Measurements from ENCODE around the gene ALKBH6. TPM values are rescaled to one million over a fixed set of nuclear protein-coding genes. Genes with fewer than 3 reads are reported as not detected.

ALKBH6 gene
- total and polyA plus RNA-seq, 2 of the 13 experiments (the other 11 are each of a cell fraction or from before 2014, with no cell fraction given) = 13.7 to 18.1 TPM

GRCh38 chr19:36054733-36055686 lies 41.0 kb upstream of the ALKBH6 start, which contains the start of gene WDR62 (continued):
- TF ChIP-seq HINFP (CRISPR knock-in tag; IDR thresholded peaks at IDR 0.05; ENCODE audit: low read depth) (no peak), ZNF160 (CRISPR knock-in tag; IDR thresholded peaks at IDR 0.05) (no peak), ZNF720 (CRISPR knock-in tag; IDR thresholded peaks at IDR 0.05) (no peak), NFATC3 (CRISPR knock-in tag; IDR thresholded peaks at IDR 0.05) (no peak), ZNF546 (CRISPR knock-in tag; conservative IDR thresholded peaks at IDR 0.05) (no peak), ZNF605 (CRISPR knock-in tag; IDR thresholded peaks at IDR 0.05) (no peak), RBFOX2 (IDR thresholded peaks at IDR 0.05; ENCODE audit: low read depth, low read length) (0 out of 2 replicates have a peak, but pooled peaks have one; percentile 56), ZNF660 (CRISPR knock-in tag; IDR thresholded peaks at IDR 0.05; ENCODE audit: borderline replicate concordance, low read depth) (no peak), CBX5 (CRISPR knock-in tag; IDR thresholded peaks at IDR 0.05; ENCODE audit: borderline replicate concordance) (no peak), ZNF484 (CRISPR knock-in tag; IDR thresholded peaks at IDR 0.05; ENCODE audit: borderline replicate concordance, low read depth) (no peak), ZNF781 (CRISPR knock-in tag; IDR thresholded peaks at IDR 0.05; ENCODE audit: borderline replicate concordance, not compliant biosample characterization) (no peak), REST (IDR thresholded peaks at IDR 0.05; ENCODE audit: borderline replicate concordance in 1 of 2, low read depth in 1 of 2, low read length in 2 of 2) (no peak), ZNF383 (CRISPR knock-in tag; IDR thresholded peaks at IDR 0.05; ENCODE audit: borderline replicate concordance) (no peak), DDIT3 (CRISPR knock-in tag; IDR thresholded peaks at IDR 0.05) (no peak), ZFAT (CRISPR knock-in tag; conservative IDR thresholded peaks at IDR 0.05) (0 out of 2 replicates have a peak, but pooled peaks have one; percentile 51), ZC3H13 (CRISPR knock-in tag; IDR thresholded peaks at IDR 0.05) (peak; percentile 74), CREB3 (CRISPR knock-in tag; IDR thresholded peaks at IDR 0.05) (no peak), ZNF768 (CRISPR knock-in tag; IDR thresholded peaks at IDR 0.05) (peak; percentile 64; the same call in 1 of the 2 replicates), ZNF430 (CRISPR knock-in tag; IDR thresholded peaks at IDR 0.05) (no peak), ZNF761 (CRISPR knock-in tag; conservative IDR thresholded peaks at IDR 0.05) (no peak; the same call in 1 of the 2 replicates), TBL1XR1 (IDR thresholded peaks at IDR 0.05; ENCODE audit: borderline replicate concordance, low read length, partially characterized antibody) (no peak), JUNB (CRISPR knock-in tag; IDR thresholded peaks at IDR 0.05; ENCODE audit: borderline replicate concordance) (peak; percentile 57; the same call in 1 of the 2 replicates), TARDBP (CRISPR knock-in tag; IDR thresholded peaks at IDR 0.05) (peak; percentile 44; the same call in 1 of the 2 replicates)

All from HepG2 (cell line).